Activated B cell treated with CpG ODN at 0.5 μM for 24 hours (primary cell): Measurements from ENCODE around the gene HEXIM1. TPM values are rescaled to one million over a fixed set of nuclear protein-coding genes. Genes with fewer than 3 reads are reported as not detected.

Experiments used
- ATAC-seq: fragments of 200-7000 bp; cut with Tn5 transposase; one replicate; pipeline ENCODE4 v1.10.0; 2021; ENCODE audit warnings: low read depth, mild to moderate bottlenecking, moderate library complexity
- CTCF ChIA-PET: fragments of 350-600 bp; sonication (Branson Sonifier 250); formaldehyde crosslinking; loops from one replicate; lab custom pipeline; 2021; ENCODE audit warnings: antibody characterized with exemption; lab: Charles Lee
- POLR2A ChIA-PET: fragments of 350-600 bp; sonication (Branson Sonifier 250); formaldehyde crosslinking; loops from one replicate; lab custom pipeline; 2021; ENCODE audit warnings: antibody characterized with exemption; lab: Charles Lee
- DNase-seq: peaks from one replicate; pipeline ENCODE4 v3.0.0; 2022
- H3K27ac Mint-ChIP-seq: one replicate; pipeline ENCODE4 v1.8.0; 2020; ENCODE audit warnings: mixed read lengths
- H3K27me3 Mint-ChIP-seq: one replicate; pipeline ENCODE4 v1.8.0; 2021; ENCODE audit warnings: mixed read lengths
- H3K36me3 Mint-ChIP-seq: one replicate; pipeline ENCODE4 v1.8.0; 2021; ENCODE audit warnings: low read depth, mixed read lengths
- H3K4me1 Mint-ChIP-seq: one replicate; pipeline ENCODE4 v1.8.0; 2021; ENCODE audit warnings: mixed read lengths
- H3K4me3 Mint-ChIP-seq: one replicate; pipeline ENCODE4 v1.8.0; 2020; ENCODE audit warnings: mild to moderate bottlenecking, mixed read lengths
- H3K9me3 Mint-ChIP-seq: one replicate; pipeline ENCODE4 v1.8.0; 2020; ENCODE audit warnings: mixed read lengths
- intact Hi-C: fragments of 100-400 bp; cut with micrococcal nuclease; formaldehyde crosslinking; loops from one replicate; pipeline ENCODE4 v1.15.1; 2024
- total RNA-seq: library from RNA; stranded (reverse); gene quantifications from 2 replicates; pipeline ENCODE4 v1.2.3, GENCODE V29; 2022
- TF ChIP-seq, protein P1 (sequence below): fragments of 200-600 bp; IDR thresholded peaks from one replicate; pipeline ENCODE4 v1.8.0; 2022; ENCODE audit warnings: antibody characterized with exemption, mild to moderate bottlenecking

Gene HEXIM1
- total RNA-seq, 1 donor from 2014 or later = 21.5 TPM

DNA sequence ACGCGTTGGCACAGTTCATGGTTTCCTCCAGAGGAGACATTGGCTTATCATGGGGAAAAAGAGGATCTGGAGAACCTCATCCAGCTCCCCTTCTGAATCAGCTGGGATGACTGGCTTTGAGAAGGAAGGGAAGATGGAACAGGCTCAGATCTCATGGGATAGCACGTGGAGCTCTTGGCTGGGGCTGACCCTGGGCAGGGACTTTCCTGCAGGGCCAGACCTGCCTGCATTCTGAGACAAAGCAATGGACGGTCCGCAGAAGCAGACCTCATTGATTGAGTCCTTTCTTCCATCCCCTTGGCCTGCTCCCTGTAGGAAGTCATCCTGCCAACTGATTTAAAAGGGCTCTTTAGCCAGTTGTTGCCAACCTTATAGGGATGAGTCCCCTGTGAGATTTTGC, 42.2 kb upstream of the HEXIM1 start:
- Mint-ChIP-seq H3K4me1 (peaks cover 1% of the 10 kb centered on the region), H3K27ac (no peak overlapping the region), H3K27me3 (no peaks in the 10 kb centered on the region), H3K4me3 (no peak overlapping the region), H3K36me3 (peaks cover 78% of the 10 kb centered on the region), H3K9me3 (no peaks in the 10 kb centered on the region)
- TF ChIP-seq, protein P1, sequence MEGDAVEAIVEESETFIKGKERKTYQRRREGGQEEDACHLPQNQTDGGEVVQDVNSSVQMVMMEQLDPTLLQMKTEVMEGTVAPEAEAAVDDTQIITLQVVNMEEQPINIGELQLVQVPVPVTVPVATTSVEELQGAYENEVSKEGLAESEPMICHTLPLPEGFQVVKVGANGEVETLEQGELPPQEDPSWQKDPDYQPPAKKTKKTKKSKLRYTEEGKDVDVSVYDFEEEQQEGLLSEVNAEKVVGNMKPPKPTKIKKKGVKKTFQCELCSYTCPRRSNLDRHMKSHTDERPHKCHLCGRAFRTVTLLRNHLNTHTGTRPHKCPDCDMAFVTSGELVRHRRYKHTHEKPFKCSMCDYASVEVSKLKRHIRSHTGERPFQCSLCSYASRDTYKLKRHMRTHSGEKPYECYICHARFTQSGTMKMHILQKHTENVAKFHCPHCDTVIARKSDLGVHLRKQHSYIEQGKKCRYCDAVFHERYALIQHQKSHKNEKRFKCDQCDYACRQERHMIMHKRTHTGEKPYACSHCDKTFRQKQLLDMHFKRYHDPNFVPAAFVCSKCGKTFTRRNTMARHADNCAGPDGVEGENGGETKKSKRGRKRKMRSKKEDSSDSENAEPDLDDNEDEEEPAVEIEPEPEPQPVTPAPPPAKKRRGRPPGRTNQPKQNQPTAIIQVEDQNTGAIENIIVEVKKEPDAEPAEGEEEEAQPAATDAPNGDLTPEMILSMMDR = no peak
- ATAC-seq (no peak), DNase-seq (no peak)
- CTCF ChIA-PET = no interaction called here
- intact Hi-C loops = no loop called here
- POLR2A ChIA-PET = no interaction called here

DNA sequence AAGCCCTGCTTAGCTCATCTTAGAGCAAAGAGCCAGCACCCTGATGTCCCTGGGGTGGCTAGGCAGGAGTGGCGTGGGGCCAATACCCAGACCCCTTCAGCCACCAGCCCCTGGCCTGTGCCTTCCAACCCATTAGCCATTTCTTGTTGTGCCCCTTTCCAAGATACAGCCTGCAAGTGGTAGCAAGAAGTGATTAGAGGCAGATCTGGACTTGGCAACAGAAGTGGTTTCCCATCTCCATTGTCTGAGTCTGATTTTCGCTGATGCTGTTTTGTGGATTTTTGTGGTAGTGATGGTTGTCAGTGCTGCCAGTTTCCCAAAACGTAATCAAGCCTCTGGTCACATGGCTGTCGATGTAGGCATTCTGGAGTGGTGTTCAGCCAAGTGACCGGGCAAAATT, 41.7 kb upstream of the HEXIM1 start:
- POLR2A ChIA-PET = no interaction called here
- CTCF ChIA-PET = no interaction called here
- H3K4me3 Mint-ChIP-seq = no peak overlapping the region

GRCh38 chr17:45107293-45108010, 40.8 kb upstream of the HEXIM1 start:
- TF ChIP-seq, protein P1 = no peak
- Mint-ChIP-seq H3K36me3 (peaks cover 68% of the 10 kb centered on the region), H3K27ac (no peak overlapping the region), H3K9me3 (no peaks in the 10 kb centered on the region), H3K27me3 (no peaks in the 10 kb centered on the region), H3K4me3 (no peak overlapping the region), H3K4me1 (peaks cover 13% of the 10 kb centered on the region)
- ChIA-PET CTCF (no interaction called here), POLR2A (no interaction called here)
- DNase-seq = no peak
- intact Hi-C loops = no loop called here
- ATAC-seq = no peak

More for the DNA sequence above, 41.7 kb upstream of the HEXIM1 start:
- no peaks in the 10 kb centered on the region for H3K27me3 Mint-ChIP-seq
- TF ChIP-seq, protein P1 = no peak
- H3K36me3 Mint-ChIP-seq = peaks cover 77% of the 10 kb centered on the region
- H3K9me3 Mint-ChIP-seq = no peaks in the 10 kb centered on the region
- ATAC-seq (no peak), DNase-seq (no peak)
- H3K27ac Mint-ChIP-seq = no peak overlapping the region
- intact Hi-C loops = no loop called here
- H3K4me1 Mint-ChIP-seq = peaks cover 5% of the 10 kb centered on the region

- intact Hi-C loops = no loop called here
- ChIA-PET CTCF (no interaction called here), POLR2A (no interaction called here)
- peaks cover 62% of the 10 kb centered on the region for H3K36me3 Mint-ChIP-seq
- no peak overlapping the region for H3K27ac Mint-ChIP-seq
- H3K4me1 Mint-ChIP-seq = peaks cover 13% of the 10 kb centered on the region
- H3K9me3 Mint-ChIP-seq = no peaks in the 10 kb centered on the region
- no peak for DNase-seq
- H3K4me3 Mint-ChIP-seq = no peak overlapping the region
- no peaks in the 10 kb centered on the region for H3K27me3 Mint-ChIP-seq
- TF ChIP-seq, protein P1 = no peak
- no peak for ATAC-seq
Measured at GRCh38 chr17:45108051-45108450, 40.2 kb upstream of the HEXIM1 start.

GRCh38 chr17:45108595-45109521, 39.4 kb upstream of the HEXIM1 start:
- H3K27ac Mint-ChIP-seq = no peak overlapping the region
- DNase-seq = no peak
- peaks cover 54% of the 10 kb centered on the region for H3K36me3 Mint-ChIP-seq
- H3K9me3 Mint-ChIP-seq = no peaks in the 10 kb centered on the region
- no peak overlapping the region for H3K4me3 Mint-ChIP-seq
- no peak for ATAC-seq
- CTCF ChIA-PET = interaction anchor here (0.6 to 0.9 kb wide), 2 partner anchors 10 to 13 kb away, joined by 3 read pairs; no protein-coding TSS in a partner anchor
- H3K27me3 Mint-ChIP-seq = no peaks in the 10 kb centered on the region
- TF ChIP-seq, protein P1 = no peak
- peaks cover 13% of the 10 kb centered on the region for H3K4me1 Mint-ChIP-seq
- POLR2A ChIA-PET = no interaction called here
- intact Hi-C loops = no loop called here
